Measurements from ENCODE around the gene GDF7.

- TF ChIP-seq, protein P1, sequence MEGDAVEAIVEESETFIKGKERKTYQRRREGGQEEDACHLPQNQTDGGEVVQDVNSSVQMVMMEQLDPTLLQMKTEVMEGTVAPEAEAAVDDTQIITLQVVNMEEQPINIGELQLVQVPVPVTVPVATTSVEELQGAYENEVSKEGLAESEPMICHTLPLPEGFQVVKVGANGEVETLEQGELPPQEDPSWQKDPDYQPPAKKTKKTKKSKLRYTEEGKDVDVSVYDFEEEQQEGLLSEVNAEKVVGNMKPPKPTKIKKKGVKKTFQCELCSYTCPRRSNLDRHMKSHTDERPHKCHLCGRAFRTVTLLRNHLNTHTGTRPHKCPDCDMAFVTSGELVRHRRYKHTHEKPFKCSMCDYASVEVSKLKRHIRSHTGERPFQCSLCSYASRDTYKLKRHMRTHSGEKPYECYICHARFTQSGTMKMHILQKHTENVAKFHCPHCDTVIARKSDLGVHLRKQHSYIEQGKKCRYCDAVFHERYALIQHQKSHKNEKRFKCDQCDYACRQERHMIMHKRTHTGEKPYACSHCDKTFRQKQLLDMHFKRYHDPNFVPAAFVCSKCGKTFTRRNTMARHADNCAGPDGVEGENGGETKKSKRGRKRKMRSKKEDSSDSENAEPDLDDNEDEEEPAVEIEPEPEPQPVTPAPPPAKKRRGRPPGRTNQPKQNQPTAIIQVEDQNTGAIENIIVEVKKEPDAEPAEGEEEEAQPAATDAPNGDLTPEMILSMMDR (IDR thresholded peaks at IDR 0.05 in 8 of 11, conservative IDR thresholded peaks at IDR 0.05 in 3 of 11), result no peak
- TF ChIP-seq POLR2AphosphoS5 (IDR thresholded peaks at IDR 0.05), result no peak
Observed at GRCh38 chr2:20630967-20631366, 36.0 kb upstream of the GDF7 start.
